Activated T-helper 1 cell treated with Interleukin-2 at 50 U/mL for 16 hours (primary cell): ENCODE data around the gene NCAPH2.

Experiments
- DNase-seq: peaks from one replicate; pipeline ENCODE4 v3.0.0-alpha.2; 2020; ENCODE audit warnings: low read depth

Gene NCAPH2

DNA sequence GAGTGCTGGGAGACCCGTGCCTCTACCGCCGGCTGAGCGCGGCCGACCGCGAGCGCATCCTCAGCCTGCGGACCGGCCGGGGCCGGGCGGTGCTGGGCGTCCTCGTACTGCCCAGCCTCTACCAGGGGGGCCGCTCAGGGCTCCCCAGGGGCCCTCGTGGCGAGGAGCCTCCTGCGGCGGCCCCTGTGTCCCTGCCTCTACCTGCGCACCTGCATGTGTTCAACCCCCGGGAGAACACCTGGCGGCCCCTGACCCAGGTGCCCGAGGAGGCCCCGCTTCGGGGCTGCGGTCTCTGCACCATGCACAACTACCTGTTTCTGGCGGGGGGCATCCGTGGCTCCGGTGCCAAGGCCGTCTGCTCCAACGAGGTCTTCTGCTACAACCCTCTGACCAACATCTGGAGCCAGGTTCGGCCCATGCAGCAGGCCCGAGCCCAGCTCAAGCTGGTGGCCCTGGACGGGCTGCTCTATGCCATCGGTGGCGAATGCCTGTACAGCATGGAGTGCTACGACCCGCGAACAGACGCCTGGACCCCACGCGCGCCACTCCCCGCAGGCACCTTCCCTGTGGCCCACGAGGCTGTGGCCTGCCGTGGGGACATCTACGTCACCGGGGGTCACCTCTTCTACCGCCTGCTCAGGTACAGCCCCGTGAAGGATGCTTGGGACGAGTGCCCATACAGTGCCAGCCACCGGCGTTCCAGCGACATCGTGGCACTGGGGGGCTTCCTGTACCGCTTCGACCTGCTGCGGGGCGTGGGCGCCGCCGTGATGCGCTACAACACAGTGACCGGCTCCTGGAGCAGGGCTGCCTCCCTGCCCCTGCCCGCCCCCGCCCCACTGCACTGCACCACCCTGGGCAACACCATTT lies 41.1 kb downstream of the NCAPH2 start:
- DNase-seq: no peak

DNA sequence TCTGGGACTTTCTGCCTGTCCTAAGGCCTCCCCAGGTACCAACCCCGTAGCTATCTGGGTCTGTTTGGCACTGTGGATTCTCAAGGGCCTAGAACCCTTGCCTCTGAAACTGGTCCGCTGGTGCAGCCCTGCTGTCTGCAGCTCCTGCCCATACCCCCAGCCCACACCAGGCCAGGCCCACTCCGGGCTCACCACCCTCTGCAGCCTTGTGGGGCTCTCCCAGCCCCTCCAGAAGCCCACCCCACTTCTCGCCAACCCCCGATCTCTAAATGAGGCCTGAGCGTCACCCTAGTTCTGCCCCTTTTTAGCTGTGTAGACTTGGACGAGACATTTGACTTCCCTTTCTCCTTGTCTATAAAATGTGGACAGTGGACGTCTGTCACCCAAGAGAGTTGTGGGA lies 42.4 kb downstream of the NCAPH2 start:
- DNase-seq: no peak

DNA sequence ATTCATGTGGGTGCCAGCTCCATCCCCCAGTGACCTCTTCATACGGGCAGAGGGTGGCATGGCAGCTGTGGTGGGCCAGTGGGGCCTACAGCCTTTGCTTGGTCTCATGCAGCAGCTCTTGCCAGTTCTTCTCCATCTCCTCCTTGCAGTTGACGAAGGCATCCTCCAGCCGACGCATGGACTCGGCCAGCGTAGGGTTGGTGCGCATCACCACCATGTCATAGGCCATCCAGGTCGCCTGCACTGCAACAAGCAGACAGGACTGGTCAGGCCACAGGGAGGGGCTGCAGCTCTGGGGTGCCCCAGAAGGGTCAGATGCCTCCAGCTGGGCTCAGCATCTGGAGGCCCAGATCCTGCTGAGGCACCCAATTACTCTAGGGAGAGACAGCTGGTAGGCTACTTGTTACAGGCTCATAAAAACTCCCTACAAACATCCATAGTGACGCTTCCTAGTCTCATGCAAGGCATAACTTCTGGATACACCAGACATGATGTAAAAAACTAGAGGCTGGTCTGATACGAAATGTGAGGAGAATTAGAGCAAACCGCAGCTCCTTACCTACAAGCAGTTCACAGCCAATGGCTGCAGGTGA lies 43.2 kb downstream of the NCAPH2 start:
- DNase-seq: no peak

- DNase-seq: no peak
These were observed 45.3 kb downstream of the NCAPH2 start for GRCh38 chr22:50553310-50553709.

- DNase-seq: no peak
These were observed 48.7 kb downstream of the NCAPH2 start for GRCh38 chr22:50556703-50557102.

DNA sequence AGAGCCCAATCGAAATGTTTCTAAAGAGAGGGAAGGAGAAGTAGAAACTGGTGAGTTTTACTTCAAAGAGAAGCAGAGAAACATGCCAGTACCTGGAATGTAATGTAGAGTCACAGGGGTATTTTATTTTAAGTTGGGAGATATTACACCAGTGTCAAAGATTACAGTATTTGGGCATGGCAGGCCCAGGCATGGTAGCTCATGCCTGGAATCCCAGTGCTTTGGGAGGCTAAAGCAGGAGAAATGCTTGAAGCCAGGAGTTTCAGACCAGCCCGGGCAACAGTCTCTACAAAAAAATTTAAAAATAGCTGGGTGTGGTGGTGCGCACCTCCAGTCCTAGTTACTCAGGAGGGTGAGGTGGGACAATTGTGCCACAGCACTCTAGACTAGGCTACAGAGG lies 52.0 kb downstream of the NCAPH2 start:
- no peak for DNase-seq

- no peak for DNase-seq
These were observed 53.7 kb downstream of the NCAPH2 start for GRCh38 chr22:50561401-50562358.

DNA sequence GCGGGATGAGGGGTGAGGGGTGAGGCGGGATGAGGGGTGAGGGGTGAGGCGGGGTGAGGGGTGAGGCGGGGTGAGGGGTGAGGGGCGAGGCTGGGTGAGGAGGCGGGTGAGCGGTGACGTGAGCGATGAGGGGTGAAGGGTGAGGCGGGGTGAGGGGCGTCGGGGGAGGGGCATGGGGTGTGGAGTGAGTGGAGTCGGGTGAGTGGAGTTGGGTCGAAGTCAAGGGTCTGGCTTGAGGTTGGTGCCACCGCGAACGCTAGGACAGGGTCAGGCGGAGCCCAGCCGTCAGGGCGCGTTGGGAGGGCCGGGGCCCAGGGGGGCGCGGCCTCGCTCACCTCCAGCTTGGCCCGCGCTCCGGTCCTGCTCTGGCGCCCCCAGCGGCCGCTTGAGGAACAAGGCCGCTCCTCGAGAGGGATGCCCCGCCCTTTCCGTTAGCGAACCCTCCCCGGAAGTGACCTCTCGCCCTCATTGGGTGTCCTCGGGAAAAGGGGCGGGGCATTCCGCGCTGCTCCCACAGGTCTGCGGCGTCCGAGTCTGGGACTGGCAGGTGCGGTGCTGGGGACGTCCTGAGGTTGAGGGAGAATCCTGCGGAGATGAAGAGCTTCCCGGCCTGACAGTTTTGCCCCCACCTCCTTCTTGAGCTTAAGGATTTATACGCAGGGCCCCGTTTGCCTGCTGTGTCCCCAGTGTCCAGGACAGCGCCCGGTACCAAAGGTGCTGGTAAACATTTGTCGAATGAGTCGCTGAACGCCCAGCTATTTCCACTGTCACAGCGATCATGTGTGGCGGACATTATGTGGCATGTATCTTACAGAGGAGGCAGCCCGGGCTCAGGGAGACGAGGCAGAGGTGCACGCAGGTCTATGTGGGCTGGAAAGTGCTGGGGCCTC lies 54.7 kb downstream of the NCAPH2 start, which contains the start of gene SYCE3:
TSS of gene SYCE3 (minus strand) at position 397 of the 890 bp plus-strand sequence. CDS start 6,514 bp downstream, outside the sequence.
- DNase-seq: peak; percentile 94

DNA sequence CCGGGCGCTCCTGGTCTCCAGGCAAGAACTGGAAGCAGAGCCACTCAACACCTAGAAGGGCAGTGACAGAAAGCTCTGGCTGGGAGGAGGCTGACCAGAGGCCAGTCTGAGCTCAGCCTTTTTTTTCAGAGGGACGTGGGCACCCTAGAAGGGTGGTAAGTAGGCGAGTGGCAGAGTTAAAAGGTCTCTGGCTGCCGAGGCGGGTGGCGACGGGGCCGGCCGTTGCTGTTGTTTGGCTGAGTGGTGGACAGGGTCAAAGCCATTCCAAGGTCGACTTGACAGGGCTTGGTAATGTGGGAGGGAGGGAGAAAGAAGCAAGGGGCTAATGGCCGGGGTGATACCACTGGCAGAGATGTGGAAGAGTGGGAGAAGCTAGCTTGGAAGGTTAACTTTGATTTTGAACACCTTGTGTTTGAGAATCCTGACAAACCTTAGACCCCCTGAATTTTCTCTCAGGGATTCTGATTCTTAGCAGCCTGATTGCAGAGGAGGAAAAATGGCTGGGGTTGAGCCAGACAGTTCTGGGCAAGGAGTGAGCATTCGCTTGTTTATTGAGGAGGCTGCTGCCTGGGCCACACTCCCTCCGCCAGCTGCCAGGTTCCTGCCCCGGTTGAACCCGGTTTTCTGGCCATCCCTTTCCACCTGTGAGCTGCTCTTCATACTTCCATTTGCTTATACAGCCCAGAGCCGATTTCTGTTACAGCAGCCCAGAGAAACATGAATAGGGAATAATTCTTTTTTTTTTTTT lies 55.6 kb downstream of the NCAPH2 start:
- no peak for DNase-seq

DNA sequence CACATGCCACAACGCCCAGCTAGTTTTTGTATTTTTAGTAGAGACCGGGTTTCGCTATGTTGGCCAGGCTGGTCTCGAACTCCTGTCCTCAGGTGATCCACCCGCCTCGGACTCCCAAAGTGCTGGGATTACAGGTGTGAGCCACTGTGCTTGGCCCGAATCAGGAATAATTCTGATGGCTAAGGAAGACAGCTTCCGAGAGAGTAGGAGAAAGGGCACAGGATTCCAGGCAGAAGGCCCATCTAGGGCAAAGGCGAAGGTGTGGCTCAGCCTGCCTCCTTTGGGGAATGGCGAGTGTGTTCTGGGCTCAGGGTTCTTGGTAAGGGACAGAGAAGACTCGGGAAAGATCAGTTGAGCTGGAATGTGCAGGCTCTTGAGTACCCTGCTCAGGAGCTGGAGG lies 56.3 kb downstream of the NCAPH2 start:
- no peak for DNase-seq

GRCh38 chr22:50567721-50568252 lies 59.8 kb downstream of the NCAPH2 start:
- DNase-seq: no peak

GRCh38 chr22:50568626-50569025 lies 60.6 kb downstream of the NCAPH2 start:
- no peak for DNase-seq

- DNase-seq: no peak
These were observed 61.0 kb downstream of the NCAPH2 start for GRCh38 chr22:50569041-50569459.

GRCh38 chr22:50569896-50570535 lies 62.0 kb downstream of the NCAPH2 start:
- no peak for DNase-seq

DNA sequence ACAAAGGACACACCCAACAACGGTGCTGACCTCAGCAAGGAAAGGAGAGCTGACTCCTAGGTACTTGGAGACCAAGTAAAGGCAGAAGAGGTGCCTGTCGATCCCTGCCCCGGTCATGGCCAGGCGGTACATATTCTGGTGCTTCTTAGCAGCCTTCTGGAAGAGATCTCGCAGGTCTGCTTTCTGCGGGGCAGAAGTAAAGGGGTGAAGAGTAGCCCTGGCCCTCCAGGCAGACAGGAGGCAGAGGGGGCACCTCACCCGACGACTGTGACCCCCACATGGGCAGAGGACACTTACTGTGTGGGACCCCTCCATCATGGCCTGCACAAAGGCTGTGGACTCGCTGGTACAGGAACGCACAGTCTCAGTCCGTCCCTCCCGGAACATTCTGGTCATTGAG lies 62.8 kb downstream of the NCAPH2 start:
- DNase-seq: no peak

DNA sequence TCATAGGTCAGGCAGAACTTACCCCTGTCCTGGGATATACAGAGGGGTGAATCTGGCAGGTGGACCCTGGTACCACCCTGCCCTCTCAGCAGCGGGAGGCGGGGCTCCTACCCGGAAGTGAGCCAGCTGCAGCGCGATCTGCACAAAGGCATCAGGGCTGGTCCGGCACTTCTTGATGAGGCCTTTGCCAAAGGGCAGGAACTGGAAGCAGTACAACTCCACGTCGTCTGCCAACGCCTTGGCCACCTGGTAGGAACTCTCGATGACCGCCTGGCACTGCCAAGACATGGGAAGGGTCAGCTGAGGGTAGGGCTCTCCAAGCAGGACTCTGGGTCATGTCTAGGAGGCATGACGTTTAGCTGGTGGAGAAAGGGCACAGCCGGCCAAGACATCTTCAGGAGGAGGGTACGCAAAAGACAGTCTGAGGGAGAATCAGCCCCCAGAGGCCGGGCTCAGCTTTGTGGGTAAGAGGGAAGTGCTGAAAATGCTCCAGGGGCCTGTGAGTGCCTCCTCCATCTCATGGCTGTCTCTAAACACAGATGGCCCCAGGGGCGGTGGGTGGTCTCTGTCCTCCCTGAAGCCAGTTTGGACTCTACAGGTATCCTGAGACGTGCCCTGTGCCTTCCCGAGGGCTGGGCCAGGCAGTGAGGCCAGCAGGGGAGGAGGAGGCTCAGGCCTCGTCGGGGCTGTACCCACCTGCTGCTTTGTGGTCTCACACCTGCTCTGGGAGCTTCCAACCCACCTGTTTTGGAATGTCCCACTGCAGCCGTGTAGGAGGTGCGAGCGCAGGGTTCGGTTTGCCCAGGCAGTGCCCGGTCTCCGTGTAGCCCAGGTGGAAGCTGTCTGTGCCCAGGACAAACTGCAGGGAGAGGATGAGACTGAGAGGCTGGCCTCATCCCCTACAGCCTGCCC lies 63.5 kb downstream of the NCAPH2 start:
- no peak for DNase-seq

DNA sequence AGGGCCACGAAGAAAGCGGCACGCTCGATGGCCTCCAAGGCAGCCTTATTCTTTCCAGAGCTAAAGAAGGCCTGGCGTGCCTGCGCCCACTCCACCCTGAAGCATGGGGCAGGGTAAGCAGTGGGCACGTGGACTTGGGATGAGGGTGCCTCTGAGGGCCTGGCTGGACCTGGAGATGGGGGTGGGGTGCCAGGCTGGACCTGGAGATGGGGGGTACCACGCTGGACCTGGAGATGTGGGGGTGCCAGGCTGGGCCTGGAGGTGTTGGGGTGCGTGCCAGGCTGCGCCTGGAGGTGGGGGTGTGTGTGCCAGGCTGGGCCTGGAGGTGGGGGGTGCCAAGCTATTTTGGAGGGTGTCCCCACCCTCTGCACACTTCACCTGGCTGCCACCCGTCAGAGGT lies 64.9 kb downstream of the NCAPH2 start:
- DNase-seq: no peak

DNA sequence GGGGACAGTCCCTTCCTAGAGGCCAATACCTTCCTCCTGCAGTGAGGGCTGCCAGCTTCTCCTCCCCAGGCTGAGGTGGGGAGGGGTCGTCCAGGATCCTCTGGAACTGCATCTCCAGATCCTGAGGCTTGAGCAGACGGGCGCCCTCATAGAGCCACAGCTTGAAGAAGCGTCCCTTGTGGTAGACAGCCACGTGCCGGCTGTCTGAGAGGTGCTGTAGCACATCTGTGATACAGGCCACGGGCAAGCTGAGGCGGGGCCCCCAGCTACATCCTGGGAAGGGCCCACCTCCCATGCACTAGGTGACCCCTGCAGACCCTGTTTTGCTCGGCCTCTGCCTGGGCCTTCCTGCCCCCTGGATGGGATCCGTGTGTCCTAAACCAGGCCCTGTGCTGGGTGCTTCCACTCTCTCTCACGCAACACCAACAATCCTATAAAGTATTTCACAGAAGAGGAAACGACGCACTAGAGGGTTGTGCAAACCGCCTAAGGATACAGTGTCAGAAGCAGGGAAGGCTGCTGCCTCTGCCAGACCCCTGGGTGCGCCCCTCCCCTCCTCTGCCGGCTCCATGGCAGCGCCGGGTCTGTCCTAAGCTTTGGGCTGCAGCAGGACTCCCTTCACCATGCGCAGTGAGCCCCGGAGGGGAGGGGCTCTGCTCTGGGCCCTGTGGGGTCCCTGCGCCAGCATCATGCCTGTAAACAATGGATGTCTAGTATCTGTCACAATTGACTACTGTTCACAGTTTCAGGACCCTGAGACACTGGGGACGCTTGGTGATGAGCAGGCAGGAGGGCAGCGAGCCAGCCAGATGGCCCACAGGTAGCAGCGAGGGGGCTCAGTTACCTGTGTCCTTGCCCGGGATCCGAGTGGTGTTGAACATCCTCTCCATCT lies 65.7 kb downstream of the NCAPH2 start:
- DNase-seq: no peak
